ENCODE data around the gene CKMT1A.
"Not testable (repeated sequence)": the region's sequence is repeated elsewhere in the genome, so short reads cannot be mapped to it uniquely, and the experiment has no call there.

Gene CKMT1A

DNA sequence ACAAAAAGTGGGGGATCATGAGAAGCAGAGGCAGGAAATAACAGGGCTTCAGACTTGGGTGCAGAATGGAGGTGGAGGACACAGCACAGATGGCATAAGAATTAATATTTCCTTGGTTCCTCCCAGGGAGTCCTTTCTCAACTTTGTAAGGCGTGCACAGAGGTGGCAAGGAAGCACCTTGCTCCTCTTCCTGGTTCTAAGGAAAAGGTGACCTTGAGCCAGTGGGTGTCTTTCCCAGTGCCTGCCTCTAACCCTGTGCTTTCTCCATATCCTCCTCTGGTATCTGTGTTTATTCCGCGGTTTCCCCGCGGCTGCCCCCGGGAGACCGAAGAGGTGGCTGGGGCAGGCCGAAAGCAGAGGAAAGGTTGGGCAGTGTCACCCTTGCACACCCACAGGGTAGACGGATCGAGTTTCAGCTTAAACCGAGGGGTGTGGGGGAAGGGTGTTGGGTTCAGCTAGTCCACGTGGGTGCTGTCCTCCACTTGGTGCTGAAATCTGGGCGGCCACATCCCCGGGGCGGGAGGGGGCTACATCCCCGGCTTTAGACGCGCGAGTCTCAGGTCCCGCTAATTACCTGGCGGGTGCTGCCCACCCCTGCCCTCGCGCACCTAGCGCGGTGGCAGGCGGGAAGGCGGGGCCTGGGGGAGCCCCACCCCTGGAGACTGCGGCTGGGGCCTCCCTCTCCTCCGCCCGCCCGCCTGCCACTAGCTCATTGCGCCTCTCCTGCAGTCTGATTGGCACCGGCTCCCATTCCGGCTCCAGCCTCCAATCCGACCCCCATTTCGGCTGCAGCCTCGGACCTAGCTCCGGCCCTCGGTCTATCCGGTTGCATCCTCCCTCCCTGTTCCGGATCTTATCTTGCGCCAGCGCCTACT, at the start of gene CKMT1A:
Gene CKMT1A, plus strand, starts transcription at position 712 of the 875 bp plus-strand sequence. CDS start 192 bp downstream, outside the sequence.
- peak; percentile 50 for ATAC-seq

DNA sequence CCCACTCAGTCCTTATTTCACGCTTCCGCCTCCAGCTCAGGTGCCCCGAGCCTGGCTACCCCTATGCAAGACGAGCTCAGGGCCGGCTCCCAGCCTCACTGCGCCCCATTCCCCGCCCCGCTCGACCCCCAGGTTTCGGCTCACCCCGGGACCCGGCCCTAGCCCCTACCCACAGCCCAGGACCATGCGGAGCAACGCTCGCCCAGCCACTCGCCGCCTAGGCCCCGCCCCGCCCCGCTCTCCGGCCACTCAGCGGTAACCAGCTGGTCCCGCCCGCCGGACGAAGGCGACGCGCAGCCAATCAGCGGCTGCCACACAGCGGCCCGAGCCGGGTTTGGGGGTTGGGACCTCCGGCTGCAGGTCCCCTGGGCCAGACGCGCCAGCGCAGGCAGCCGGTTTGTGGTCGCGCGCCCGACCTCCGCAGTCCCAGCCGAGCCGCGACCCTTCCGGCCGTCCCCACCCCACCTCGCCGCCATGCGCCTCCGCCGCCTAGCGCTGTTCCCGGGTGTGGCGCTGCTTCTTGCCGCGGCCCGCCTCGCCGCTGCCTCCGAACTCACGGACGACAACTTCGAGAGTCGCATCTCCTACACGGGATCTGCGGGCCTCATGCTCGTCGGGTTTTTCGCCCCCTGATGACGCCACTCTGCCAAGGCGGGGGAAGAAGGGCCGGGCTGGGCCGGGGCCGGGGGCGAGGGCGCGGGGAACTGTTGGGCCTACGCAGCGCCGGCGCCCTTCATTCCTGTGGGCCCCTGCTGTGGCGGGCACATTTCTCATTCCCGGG, 44.8 kb upstream of the CKMT1A start, which contains the start of gene CATSPER2:
Gene CATSPER2, minus strand, starts transcription at position 196 of the 781 bp plus-strand sequence. CDS start 783 bp downstream, outside the sequence.
- no peak for TF ChIP-seq PATZ1 (CRISPR knock-in tag; IDR thresholded peaks at IDR 0.05; ENCODE audit: borderline replicate concordance)
- no peak for TF ChIP-seq SNAI2 (CRISPR knock-in tag; IDR thresholded peaks at IDR 0.05)
- TF ChIP-seq ESRRG (CRISPR knock-in tag; IDR thresholded peaks at IDR 0.05) = no peak
- TF ChIP-seq TSHZ2 (CRISPR knock-in tag; IDR thresholded peaks at IDR 0.05) = no peak
- TF ChIP-seq GLIS3 (CRISPR knock-in tag; IDR thresholded peaks at IDR 0.05) = no peak
- TF ChIP-seq ISL1 (CRISPR knock-in tag; IDR thresholded peaks at IDR 0.05) = no peak
- TF ChIP-seq ZNF70 (CRISPR knock-in tag; IDR thresholded peaks at IDR 0.05) = no peak
- no peak for TF ChIP-seq CSDC2 (CRISPR knock-in tag; IDR thresholded peaks at IDR 0.05)
- TF ChIP-seq CSRNP3 (CRISPR knock-in tag; IDR thresholded peaks at IDR 0.05) = no peak
- TF ChIP-seq RARB (CRISPR knock-in tag; IDR thresholded peaks at IDR 0.05) = no peak
- no peak for TF ChIP-seq ARNTL (CRISPR knock-in tag; IDR thresholded peaks at IDR 0.05; ENCODE audit: borderline replicate concordance, low read depth)
- TF ChIP-seq ZNF8 (CRISPR knock-in tag; IDR thresholded peaks at IDR 0.05) = no peak
- no peak for ATAC-seq

GRCh38 chr15:43649430-43649926, 44.2 kb upstream of the CKMT1A start:
- not testable (repeated sequence) for ATAC-seq

DNA sequence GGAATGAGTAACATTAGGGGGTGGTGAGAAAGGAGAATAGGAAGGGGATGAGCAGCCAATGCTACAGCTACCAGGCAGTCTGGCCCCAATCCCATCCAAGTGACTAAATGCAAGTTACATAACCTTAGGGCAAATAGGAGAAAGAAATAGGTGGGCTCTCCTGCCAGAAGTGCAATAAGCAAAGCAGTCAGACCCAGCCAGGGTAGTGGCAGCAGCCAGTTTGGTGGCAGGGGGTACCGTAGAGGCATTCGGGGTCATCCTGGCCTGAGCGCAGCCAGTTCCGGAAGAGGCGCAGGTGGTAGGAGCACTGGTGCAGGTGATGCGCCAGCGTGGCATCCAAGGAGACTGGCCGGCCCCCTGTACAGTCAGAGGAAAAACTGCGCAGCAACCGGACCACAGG, 33.9 kb upstream of the CKMT1A start:
- ATAC-seq = not testable (repeated sequence)

- not testable (repeated sequence) for ATAC-seq
Measured at GRCh38 chr15:43662293-43662692, 31.4 kb upstream of the CKMT1A start.

GRCh38 chr15:43663333-43663732, 30.3 kb upstream of the CKMT1A start:
- ATAC-seq = not testable (repeated sequence)

DNA sequence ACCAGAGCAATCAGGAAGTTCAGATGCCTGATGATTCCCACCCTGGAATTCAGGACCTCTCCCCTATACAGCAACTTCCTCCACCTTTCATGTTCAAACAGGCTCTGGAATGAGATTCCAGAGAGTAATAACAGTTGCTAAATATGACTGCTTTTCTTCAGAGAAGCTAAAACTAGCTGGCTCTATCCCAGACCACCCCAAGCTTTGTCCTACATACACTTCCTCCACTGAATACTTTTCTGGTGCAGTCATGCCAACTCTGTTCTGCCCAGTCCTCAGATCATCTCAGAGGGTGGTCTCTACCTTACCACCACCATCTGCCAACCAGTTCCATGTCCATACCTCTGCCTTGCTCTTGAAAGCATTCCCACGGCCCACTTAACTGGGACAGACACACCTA, 27.5 kb upstream of the CKMT1A start:
- not testable (repeated sequence) for ATAC-seq

DNA sequence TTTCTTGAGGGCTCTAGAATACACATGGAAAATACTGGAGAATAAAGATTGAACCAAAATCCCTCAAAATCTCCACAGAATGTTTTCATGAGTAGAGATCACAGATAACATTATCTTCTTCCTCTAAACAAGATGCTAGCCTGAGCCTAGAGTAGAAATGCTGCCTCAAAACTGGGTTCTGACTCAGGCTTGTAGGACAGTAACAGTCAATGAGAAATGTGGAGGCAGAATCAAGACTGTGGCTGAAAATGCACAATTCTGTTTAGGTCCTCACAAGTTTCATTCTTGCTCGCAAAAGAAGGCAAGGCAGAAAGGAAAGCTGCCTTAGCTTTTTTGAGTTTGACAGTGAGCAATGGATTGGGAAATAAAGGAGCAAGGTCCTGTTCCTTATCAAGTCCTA, 19.5 kb upstream of the CKMT1A start:
- not testable (repeated sequence) for ATAC-seq

DNA sequence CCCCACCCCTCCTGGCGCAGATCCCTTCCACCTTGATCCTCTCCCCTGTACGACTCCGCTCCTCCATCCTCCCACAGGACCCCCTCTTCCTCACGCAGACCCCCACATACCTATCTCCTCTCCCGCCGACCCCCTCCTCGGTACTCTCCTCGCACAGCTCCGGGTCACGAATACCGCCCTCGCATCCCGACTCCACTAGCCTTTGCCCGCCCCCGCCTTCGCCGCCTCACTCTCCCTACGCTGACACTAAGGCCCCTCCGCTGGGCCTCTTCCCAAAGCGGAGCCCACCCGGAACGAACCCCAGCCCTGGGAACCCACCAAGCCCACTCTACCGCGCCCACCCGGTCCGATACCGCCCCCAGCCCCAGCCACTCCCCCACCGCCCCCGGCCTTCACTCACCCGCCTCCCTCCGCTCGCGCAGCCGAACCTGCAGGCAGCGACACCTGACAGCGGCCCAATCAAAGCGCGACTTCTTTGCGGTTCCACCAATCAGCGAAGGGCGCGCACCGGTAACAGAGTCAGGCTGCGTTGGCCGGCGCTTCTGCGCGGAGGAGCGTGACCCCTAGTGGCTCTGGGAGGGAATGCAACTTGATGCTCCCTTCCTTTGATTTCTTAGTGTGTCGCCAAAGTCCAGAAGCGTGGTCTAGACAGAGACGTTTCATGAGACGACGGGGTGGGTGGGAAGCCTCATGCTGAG, 3.9 kb upstream of the CKMT1A start:
- ATAC-seq = peak; percentile 98

GRCh38 chr15:43692679-43693078, 980 bp upstream of the CKMT1A start:
- ATAC-seq = not testable (repeated sequence)
